Tongue (tissue), 2 donors: Measurements from ENCODE around the gene RNF213. TPM values are rescaled to one million over a fixed set of nuclear protein-coding genes. Genes with fewer than 3 reads are reported as not detected.
A peak's percentile ranks its signal among the peaks of the same experiment; 100 is the strongest.
"Not testable (repeated sequence)": the region's sequence is repeated elsewhere in the genome, so short reads cannot be mapped to it uniquely, and the experiment has no call there.

ENCODE experiments used
- DNase-seq: peaks from one replicate; pipeline ENCODE4 v3.0.0-alpha.2; 2015
- total RNA-seq: library from RNA; depleted of rRNA; stranded (reverse); fragments of >200 nt; gene quantifications from one replicate; pipeline ENCODE4 v1.2.3, GENCODE V29; 2014

RNF213 gene
- total RNA-seq, 1 donor from 2014 or later: 66.8 TPM

DNA sequence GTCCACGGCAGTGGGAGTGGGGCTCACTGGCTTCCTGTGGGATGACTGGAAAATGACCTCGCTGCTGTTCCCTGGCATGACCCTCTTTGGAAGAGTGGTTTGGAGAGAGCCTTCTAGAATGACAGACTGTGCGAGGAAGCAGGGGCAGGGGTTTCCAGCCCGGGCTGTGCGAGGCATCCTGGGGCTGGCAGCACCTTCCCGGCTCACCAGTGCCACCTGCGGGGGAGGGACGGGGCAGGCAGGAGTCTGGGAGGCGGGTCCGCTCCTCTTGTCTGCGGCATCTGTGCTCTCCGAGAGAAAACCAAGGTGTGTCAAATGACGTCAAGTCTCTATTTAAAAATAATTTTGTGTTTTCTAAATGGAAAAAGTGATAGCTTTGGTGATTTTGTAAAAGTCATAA, 7.8 kb upstream of the RNF213 start:
- DNase-seq: peak; percentile 54

GRCh38 chr17:80253631-80254395, 6.8 kb upstream of the RNF213 start:
- DNase-seq: no peak

DNA sequence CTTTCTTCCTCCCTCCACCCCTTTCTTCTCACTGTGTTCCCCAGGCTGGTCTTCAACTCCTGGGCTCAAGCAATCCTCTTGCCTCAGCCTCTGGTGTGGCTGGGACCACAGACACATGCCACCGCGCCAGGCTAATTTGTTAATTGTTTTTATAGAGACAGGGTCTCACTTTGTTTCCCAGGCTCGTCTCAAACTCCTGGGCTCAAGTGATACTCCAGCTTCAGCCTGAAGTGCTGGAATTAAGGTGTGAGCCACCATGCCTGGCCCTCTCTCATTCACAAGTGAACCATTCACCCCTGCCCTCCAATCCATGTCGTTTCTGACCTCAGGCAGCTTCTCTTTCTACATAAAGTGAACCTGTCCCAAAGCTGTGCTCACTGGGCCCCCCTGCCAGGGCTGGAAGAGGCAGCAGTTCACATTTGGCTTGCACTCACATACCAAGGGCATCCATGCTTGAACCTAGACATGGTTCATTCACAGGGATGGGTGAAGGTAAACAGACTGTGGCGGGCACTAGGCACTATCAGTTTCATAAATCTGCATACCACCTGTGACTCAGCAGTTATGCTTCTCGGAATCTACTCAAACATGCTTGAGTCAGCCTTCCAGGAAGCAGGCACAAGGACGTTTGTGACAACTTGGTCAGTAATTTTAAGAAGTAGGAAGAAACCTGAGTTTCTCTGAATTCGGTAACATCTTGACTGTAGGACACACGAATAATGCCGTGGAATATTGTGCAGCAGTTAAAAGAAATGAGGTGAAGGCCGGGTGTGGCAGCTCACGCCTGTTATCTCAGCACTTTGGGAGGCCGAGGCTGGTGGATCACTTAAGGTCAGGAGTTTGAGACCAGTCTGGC, 6.0 kb upstream of the RNF213 start:
- no peak for DNase-seq

DNA sequence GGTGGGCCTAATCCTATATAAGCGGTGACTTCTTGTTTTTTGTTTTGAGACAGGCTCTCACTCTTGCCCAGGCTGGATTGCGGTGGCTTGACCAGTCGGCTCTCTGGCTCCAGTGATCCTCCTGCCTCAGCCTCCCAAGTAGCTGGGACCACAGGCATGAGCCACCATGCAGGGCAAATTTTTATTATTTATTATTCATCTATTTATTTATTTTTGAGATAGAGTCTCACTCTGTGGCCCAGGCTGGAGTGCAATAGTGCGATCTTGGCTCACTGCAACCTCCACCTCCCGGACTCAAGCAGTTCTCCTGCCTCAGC, 4.7 kb upstream of the RNF213 start:
- no peak for DNase-seq

GRCh38 chr17:80257716-80258213, 2.9 kb upstream of the RNF213 start:
- no peak for DNase-seq

DNA sequence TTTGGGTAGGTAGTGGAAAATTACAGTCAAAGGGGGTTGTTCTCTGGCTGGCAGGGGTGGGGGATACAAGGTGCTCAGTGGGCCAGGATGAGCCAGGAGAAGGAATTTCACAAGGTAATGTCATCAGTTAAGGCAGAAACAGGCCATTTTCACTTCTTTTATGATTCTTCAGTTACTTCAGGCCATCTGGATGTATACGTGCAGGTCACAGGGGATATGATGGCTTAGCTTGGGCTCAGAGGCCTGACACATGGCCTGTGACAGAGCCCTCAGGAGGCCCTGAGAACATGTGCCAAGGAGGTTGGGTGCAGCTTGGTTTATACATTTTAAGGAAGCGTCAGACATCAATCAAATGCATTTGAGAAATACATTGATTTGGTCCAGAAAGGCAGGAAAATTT, 2.4 kb upstream of the RNF213 start:
- not testable (repeated sequence) for DNase-seq

DNA sequence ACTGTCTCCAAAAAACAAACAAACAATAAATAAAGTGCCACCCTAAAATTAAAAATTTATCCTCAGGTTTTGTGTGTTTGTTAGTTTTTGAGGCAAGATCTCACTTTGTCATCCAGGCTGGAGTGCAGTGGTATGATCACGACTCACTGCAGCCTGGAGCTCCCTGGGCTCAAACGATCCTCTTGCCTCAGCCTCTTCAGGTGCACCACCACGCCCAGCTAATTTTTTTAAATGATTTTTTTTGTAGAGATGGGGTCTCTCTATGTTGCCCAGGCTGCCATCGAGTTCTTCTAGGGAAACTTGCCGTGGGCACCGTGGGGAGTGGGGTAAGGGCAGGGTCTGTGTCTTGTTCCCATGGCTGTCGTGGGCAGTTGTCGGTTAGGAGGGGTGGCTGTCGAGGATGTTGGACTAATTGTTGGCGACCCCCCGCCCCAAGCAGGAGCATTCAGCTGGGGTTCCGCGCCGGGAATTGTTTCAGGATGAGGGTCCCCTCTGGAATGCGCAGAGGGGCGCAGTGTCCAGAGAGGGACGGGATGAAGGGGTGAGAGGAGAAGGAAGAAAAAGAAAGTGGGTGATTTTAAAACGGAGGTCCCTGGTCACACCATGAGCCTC, 1.1 kb upstream of the RNF213 start:
- DNase-seq: no peak

DNA sequence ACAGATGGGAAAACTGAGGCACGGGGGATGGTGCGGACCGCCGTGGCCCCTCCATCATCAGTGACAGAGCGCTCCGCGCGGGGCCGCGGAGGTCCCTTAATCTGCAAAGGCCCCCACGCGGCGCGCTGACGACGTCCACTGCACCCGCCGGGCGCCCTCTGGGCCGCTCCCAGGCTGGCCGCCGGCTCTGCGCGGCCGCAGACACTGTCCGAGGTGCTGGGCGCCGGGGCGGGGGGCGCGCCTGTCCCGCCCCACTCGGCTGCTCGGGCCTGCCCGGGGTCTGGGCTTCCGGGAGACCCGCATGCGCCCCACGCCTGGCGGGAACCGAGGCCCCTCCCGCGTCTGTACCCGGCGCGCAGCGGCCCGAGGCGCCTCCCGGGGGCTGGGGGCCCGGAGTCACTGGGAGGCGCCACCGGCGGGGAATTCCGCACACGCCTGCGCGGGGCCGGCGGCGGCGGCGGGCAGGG, 550 bp upstream of the RNF213 start:
- peak; percentile 78 for DNase-seq

DNA sequence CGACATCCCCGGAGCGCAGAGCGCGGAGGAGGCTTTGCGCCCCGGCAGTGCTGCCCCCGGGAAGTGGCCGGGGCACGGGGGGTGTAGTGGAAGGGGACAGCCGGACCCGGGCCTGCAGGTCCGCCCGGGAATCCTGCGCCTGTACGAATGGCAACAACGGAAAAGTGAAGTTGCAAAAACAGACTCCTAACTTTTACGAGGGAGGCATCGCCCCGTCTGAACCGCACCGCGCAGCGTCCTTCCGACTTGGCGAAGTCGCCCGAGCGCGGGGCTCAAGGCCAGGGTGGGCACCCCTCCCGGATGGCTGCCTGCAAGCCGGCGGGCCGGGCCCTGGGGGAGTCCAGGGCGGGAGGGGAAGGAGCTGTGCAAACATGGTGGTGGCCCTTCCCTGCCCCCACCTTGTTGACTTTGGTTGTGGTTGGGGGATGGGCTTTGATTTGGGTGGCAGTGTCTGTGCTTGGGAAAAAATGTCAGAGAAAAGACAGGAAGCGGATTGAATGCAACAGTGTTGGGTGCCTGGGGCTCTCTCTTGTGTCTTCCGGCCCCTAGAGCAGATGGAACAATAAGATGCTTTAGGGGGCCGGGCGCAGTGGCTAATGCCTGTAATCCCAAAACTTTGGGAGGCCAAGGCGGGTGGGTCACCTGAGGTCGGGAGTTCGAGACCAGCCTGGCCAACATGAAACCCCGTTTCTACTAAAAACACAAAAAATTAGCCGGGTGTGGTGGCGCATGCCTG, 675 bp downstream of the RNF213 start:
- DNase-seq: peak; percentile 54

- DNase-seq: no peak
Observed at GRCh38 chr17:80261895-80262279, 1.2 kb downstream of the RNF213 start.

DNA sequence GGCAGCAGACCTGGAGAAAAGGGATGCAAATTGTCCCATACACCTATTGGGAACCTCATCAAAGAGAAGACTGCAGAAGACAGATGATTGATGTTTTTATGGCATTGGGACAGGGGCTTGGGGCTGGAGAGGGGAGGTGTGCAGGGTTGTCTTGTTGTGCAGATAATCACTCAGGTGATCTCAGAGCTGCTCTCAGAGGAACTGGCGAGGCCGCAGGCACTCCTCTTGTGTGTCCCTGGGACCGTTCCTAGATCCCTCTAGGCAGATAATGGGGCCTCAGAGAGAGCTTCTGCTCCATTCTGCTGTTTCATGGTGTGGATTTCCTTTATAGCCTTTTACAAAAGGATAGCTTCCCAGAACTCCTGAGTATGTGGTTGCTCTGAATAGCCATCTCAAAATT, 1.6 kb downstream of the RNF213 start:
- no peak for DNase-seq

GRCh38 chr17:80262775-80263244, 2.2 kb downstream of the RNF213 start:
- no peak for DNase-seq

GRCh38 chr17:80263253-80264204, 2.9 kb downstream of the RNF213 start:
- peak; percentile 94 for DNase-seq

DNA sequence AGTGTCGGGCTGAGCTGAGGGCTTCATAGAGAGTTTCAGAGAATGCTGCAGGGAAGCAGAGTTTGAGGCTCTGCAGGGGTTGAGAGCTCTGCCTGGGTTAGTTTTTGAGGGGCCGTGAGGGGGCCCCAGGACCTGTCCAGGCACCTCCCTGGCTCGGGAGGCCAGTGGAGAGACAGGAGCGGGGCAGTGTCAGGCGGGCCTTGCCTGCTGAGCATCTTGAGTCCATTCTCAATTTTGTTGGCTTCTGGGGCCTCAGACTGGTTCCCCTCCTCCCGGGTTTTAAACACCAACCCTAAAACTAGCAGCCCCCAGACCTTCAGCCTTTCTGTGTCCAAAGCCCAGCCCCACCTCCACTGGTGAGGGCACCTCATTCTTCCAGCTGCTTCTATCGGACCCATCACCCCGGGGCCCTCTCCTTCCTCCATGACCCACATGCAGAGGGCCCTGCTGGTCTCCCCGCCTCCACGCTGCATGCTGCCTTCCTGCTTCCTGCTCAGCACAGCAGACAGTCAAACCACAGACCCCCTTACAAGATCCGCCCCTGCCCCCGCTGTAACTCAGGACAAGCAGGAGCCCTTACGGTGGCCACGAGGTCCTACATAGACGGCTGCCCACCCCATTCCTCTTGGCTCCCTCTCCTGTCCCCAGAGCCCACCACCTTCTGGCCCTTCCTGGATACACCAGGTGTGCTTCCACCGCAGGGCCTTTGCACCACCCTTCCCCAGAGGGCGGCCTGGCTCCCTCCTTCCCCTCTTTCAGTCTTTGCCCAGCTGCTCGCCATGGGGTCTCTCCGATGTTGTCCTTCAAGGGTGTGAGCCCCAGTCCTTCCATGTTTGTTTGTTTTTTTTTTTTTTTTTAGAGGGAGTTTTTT, 3.8 kb downstream of the RNF213 start:
- no peak for DNase-seq

DNA sequence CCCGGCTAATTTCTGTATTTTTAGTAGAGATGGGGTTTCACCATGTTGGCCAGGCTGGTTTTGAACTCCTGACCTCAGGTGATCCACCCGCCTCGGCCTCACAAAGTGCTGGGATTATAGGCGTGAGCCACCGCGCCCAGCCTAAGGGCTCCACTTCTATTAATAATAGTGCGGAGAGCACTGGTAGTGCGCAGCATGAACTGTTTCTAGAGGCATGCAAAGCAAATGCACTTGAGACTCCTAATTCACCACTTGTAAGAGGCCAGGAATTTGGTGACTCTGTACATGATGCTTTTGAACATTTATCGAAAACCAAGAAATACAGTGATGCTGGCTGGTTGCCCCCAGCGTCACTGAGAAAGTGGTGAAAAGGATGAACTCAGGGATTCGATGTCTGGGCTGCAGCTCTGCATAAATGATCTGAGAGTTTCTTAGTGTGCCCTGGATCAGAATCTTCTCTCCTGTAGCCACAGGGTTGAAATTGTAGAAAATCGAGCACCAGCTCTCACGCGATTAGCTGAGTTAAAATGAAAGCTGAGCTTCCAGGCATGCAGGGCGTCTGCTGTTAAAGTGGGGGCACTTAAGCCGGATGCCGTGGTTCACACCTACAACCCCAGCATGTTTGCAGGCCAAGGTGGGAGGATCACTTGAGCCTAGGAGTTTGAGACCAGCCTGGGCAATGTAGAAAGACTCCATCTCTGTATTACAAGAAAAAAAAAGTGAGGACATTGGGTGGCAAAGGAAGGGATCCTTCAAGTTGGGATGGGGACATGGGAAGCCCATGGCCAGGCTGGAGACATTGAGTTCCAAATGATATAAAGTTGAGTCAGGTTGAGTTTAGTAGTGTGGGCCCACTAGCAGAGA, 4.8 kb downstream of the RNF213 start:
- DNase-seq: no peak

DNA sequence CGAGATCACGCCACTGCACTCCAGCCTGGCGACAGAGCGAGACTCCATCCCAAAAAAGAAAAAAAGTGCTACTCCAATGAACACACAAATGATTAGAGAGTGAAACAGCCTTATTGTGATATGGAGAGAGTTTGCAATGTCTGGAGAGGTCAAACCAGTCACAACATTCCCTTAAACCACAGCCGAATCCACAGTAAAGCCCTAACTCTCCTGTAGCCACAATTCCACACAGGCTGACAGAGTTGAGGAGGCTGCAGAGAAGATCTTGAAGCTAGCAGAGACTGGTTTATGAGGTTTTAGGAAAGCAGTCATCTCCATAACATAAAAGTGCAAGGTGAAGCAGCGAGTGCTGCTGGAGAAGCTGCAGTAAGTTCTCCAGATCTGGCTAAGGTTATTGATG, 6.7 kb downstream of the RNF213 start:
- no peak for DNase-seq

DNA sequence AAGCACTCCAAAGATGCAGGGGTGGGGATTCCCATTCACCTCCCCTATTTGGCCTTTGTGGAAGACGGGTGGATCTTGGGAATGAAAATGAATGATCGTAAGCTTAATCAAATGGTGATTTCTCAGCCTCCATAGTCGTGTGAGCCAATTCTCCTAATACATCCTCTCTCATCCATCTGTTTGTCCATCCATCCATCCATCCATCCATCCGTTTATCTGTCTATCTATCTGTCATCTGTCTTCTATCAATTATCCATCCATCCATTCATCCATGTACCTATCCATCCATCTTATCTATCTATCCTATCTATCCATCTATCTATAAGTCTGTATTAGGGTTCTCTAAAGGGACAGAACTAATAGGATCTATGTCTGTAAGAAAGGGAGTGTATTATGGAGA, 7.8 kb downstream of the RNF213 start:
- no peak for DNase-seq

DNA sequence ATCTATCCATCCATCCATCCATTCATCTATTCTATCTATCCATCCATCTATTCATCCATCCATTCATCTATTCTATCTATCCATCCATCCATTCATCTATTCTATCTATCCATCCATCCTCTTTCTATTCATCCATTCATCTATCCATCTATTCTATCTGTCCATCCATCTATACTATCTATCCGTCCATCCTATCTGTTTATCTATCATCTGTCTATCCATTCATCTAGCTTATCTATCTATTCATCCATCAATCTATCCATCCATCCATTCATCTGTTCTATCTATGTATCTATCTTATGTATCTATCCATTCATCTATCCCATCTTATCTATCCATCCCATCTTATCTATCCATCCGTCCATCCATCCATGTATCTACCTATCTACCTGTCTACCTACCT, 8.8 kb downstream of the RNF213 start:
- DNase-seq: no peak

- no peak for DNase-seq
Observed at GRCh38 chr17:80270104-80270503, 9.5 kb downstream of the RNF213 start.
